ENCODE data around the gene ATRIP. TPM values are rescaled to one million over a fixed set of nuclear protein-coding genes. Genes with fewer than 3 reads are reported as not detected.
"Not testable (repeated sequence)": the region's sequence is repeated elsewhere in the genome, so short reads cannot be mapped to it uniquely, and the experiment has no call there.

Gene ATRIP
- total RNA-seq, 6 donors from 2014 or later: 5.1 to 10.5 (median 6.5) TPM

DNA sequence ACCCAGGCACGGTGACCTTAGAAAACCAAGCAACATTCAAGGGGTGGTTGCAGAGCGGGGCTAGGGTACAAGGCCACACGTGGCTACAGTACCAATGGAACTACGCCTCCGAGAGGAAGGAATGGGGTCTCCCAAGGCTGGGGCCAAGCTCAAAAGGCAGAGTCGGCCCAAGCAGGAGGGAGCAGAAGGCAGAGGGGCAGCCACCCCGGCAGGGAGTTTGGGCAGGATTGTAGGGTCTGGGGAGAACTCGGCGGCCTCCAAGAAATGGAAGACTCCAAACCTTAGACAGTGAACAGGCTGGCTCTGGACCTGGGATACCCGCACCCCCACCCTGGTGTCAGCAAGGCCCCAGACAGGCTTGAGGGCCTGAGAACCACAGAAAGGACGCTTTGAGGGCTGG is 28.7 kb downstream of the ATRIP start:
- Histone ChIP-seq H3K9me3 (no peaks in the 10 kb centered on the region), H3K27me3 (no peaks in the 10 kb centered on the region), H3K4me1 (peaks cover 27 to 38% (median 29%) of the 10 kb centered on the region in 4 donors), H3K36me3 (peaks cover 0 to 23% (median 3%) of the 10 kb centered on the region in 4 donors), H3K27ac (peak overlapping the region in 1 of 4 donors; percentile 32), H3K4me3 (no peak overlapping the region)
- DNase-seq (no peak), ATAC-seq (ENCODE audit: low FRiP score in 2 of 2) (no peak)
- TF ChIP-seq EP300 (IDR thresholded peaks at IDR 0.05) (no peak), POLR2A (IDR thresholded peaks at IDR 0.05) (no peak), POLR2AphosphoS5 (IDR thresholded peaks at IDR 0.05) (no peak)
- TF ChIP-seq, protein P1, sequence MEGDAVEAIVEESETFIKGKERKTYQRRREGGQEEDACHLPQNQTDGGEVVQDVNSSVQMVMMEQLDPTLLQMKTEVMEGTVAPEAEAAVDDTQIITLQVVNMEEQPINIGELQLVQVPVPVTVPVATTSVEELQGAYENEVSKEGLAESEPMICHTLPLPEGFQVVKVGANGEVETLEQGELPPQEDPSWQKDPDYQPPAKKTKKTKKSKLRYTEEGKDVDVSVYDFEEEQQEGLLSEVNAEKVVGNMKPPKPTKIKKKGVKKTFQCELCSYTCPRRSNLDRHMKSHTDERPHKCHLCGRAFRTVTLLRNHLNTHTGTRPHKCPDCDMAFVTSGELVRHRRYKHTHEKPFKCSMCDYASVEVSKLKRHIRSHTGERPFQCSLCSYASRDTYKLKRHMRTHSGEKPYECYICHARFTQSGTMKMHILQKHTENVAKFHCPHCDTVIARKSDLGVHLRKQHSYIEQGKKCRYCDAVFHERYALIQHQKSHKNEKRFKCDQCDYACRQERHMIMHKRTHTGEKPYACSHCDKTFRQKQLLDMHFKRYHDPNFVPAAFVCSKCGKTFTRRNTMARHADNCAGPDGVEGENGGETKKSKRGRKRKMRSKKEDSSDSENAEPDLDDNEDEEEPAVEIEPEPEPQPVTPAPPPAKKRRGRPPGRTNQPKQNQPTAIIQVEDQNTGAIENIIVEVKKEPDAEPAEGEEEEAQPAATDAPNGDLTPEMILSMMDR (IDR thresholded peaks at IDR 0.05): no peak
- 83 to 88% methylated on average over 11 of the region's 11 CpGs for WGBS, 2 donors

DNA sequence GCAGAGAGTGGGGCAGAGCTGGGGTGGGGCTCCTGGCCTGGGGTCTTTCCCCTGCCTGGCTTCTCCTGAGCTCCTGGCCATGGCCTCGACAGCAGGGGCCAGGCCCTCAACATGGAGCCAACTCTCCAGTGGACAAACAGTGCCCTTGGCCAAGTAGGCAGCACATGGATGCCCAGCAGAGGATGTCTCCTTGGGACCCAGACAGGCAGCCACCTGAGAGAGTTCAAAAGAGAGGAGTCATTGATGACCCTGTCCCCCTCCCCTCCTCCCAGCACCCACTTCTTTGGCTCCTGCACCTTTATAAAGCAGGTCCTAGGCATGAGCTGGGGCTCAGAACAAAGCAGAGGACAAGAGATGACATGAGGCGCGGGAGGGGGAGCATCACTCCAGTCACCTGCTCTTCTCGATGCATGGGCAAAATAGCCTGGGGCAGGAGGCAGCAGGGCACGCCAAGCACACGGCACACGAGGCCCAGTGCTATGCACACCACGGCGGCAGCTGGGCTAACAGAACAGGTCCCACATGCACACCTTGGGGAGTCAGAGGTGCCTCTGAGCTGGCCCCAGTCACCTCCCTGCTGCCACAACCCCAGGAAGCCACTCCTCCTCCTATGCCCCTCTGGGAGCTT is 30.0 kb downstream of the ATRIP start:
- Histone ChIP-seq H3K27me3 (no peaks in the 10 kb centered on the region), H3K36me3 (peaks cover 0 to 23% (median 3%) of the 10 kb centered on the region in 4 donors), H3K27ac (no peak overlapping the region), H3K4me1 (peaks cover 16 to 25% (median 18%) of the 10 kb centered on the region in 4 donors), H3K4me3 (no peak overlapping the region), H3K9me3 (no peaks in the 10 kb centered on the region)
- TF ChIP-seq POLR2A (IDR thresholded peaks at IDR 0.05) (no peak), EP300 (IDR thresholded peaks at IDR 0.05) (no peak), POLR2AphosphoS5 (IDR thresholded peaks at IDR 0.05) (no peak)
- TF ChIP-seq, protein P1 (IDR thresholded peaks at IDR 0.05): no peak
- DNase-seq (no peak), ATAC-seq (ENCODE audit: low FRiP score in 2 of 2) (no peak)
- 82 to 93% methylated on average over 8 to 9 of the region's 9 CpGs for WGBS, 2 donors

DNA sequence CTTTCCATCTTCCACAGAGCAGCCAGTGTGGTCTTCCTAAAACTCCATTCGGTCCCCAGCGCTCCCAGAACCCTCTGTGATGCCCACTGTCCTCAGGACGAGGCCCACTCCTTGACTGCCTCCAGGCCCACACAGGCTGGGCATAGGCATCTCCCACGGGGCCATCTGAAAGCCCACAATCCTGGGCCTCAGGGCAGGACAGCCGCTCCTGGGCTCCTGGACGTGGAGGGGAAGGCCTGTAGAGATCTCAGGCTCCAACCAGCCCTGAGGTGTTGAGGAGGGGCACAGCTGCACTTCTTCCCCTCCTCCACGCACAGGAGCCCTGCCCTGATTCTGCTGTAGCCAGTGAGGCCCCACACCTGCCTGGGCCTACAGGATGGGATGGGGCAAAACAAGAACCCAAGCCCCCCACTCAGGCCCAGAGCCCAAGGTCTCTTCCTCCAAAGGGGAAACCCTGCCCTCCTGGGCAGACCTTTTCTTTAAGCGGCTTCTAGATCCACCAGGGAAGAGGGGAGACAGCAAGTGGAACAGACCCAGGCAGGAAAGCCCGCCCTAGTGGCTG is 31.5 kb downstream of the ATRIP start:
- WGBS, 2 donors: 88 to 90% methylated on average over 8 to 9 of the region's 9 CpGs
- peak overlapping the region in 1 of 4 donors; percentile 7 for H3K4me3 ChIP-seq
- H3K27me3 ChIP-seq: no peaks in the 10 kb centered on the region
- TF ChIP-seq POLR2AphosphoS5 (IDR thresholded peaks at IDR 0.05) (no peak), POLR2A (IDR thresholded peaks at IDR 0.05) (no peak)
- peaks cover 0 to 23% (median 3%) of the 10 kb centered on the region in 4 donors for H3K36me3 ChIP-seq
- no peak for ATAC-seq (ENCODE audit: low FRiP score in 2 of 2)
- H3K9me3 ChIP-seq: no peaks in the 10 kb centered on the region
- DNase-seq: no peak
- peak overlapping the region in 3 of 4 donors; percentile 42 to 65 (median 52) for H3K27ac ChIP-seq
- H3K4me1 ChIP-seq: peaks cover 8 to 11% (median 8%) of the 10 kb centered on the region in 4 donors

DNA sequence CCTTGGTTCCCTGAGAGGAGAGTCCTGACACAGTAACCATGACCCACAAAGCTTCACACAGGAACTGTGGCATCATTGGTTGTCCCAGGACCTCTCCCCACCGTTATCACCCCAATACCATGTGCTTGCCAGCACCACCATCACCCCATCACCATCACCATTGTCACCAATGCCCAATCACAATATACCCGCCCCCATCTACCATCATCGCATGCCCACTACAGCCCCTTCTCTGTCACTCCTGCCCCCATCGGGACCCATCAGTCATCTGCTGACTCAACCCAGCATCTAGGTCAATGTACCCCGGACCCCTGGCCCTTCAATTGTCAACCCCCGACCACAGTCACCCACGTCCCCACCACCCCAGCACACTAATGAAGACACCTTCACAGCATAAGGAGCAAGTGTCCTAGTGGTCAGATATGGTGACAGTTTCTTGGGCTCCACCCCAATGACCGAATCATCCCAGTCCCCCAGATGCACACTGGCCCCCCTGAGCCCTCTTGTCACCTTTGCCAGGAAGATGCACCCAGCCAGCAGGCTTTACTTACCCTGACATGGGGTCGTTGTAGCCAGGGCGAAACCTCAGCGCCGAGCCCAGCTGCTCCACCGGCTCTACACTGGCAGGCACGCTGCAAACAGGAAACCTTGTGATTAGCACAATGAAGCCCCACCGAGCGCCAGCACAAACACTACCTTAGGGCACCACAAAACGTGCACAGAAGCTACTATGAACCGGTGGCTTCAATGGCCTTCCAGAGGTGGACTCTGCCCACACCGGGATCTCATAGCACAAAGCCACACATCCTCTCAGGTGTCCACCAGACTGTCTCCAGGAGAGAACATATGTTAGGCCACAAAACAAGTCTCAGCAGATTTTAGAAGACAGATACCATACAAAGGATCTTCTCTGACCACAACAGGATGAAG is 32.4 kb downstream of the ATRIP start:
- ATAC-seq (ENCODE audit: low FRiP score in 2 of 2) (no peak), DNase-seq (no peak)
- Histone ChIP-seq H3K4me3 (peak overlapping the region in 2 of 4 donors; percentile 7 to 13), H3K36me3 (peaks cover 0 to 23% (median 3%) of the 10 kb centered on the region in 4 donors), H3K27ac (peak overlapping the region; percentile 8 to 65 (median 52)), H3K9me3 (no peaks in the 10 kb centered on the region), H3K27me3 (no peaks in the 10 kb centered on the region), H3K4me1 (peaks cover 0 to 3% (median 0%) of the 10 kb centered on the region in 4 donors)
- TF ChIP-seq EP300 (IDR thresholded peaks at IDR 0.05) (no peak), POLR2A (IDR thresholded peaks at IDR 0.05) (no peak), POLR2AphosphoS5 (IDR thresholded peaks at IDR 0.05) (no peak)
- TF ChIP-seq, protein P1 (IDR thresholded peaks at IDR 0.05): no peak
- 61 to 82% methylated on average over 13 to 19 of the region's 19 CpGs for WGBS, 2 donors

DNA sequence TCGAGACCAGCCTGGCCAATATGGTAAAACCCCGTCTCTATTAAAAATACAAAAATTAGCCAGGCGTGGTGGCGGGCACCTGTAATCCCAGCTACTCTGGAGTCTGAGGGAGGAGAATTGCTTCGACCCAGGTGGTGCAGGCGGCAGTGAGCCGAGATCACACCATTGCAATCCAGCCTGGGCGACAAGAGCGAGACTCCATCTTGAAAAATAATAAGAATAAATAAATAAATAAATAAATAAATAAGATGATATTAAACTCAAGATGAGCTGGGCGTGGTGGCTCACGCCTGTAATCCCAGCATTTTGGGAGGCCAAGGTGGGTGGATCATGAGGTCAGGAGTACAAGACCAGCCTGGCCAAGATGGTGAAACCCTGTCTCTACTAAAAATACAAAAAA is 34.4 kb downstream of the ATRIP start:
- H3K4me3 ChIP-seq; DNase-seq; H3K9me3 ChIP-seq; H3K4me1 ChIP-seq; H3K27ac ChIP-seq; ATAC-seq (ENCODE audit: low FRiP score in 2 of 2); H3K27me3 ChIP-seq: not testable (repeated sequence)
- 95 to 96% methylated on average over 11 of the region's 11 CpGs for WGBS, 2 donors
- peaks cover 0 to 16% (median 3%) of the 10 kb centered on the region in 4 donors for H3K36me3 ChIP-seq

DNA sequence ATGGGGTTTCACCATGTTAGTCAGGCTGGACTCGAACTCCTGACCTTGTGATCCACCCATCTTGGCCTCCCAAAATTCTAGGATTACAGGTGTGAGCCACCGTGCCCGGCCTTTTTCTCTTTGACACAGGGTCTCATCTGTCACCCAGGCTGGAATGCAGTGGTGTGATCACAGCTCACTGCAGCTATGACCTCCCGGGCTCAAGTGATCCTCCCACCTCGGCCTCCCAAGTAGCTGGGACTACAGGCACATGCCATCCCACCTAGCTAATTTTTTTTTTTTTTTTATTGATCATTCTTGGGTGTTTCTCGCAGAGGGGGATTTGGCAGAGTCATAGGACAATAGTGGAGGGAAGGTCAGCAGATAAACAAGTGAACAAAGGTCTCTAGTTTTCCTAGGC is 36.3 kb downstream of the ATRIP start:
- H3K27me3 ChIP-seq; H3K27ac ChIP-seq; H3K4me3 ChIP-seq; H3K9me3 ChIP-seq; ATAC-seq (ENCODE audit: low FRiP score in 2 of 2); H3K4me1 ChIP-seq; DNase-seq: not testable (repeated sequence)
- WGBS, 2 donors: 90 to 96% methylated on average over 6 of the region's 6 CpGs
- peaks cover 0 to 13% (median 0%) of the 10 kb centered on the region in 4 donors for H3K36me3 ChIP-seq

Measured in upper lobe of left lung (tissue), 6 donors.